ENCODE measurements around the gene NR2C2.

GRCh38 chr3:15009167-15009566 lies 61.8 kb downstream of the NR2C2 start:
- TF ChIP-seq CTCF (conservative IDR thresholded peaks at IDR 0.05) (no peak), ZFX (IDR thresholded peaks at IDR 0.05) (no peak)
